Skeletal muscle tissue (tissue), 4 donors: ENCODE measurements around the gene ATRIP. TPM values are rescaled to one million over a fixed set of nuclear protein-coding genes. Genes with fewer than 3 reads are reported as not detected.
A peak's percentile ranks its signal among the peaks of the same experiment; 100 is the strongest.
"Not testable (repeated sequence)": the region's sequence is repeated elsewhere in the genome, so short reads cannot be mapped to it uniquely, and the experiment has no call there.

Experiments used
- H3K27ac ChIP-seq: one replicate; pipeline ENCODE4 v1.7.0; 2013; ENCODE audit warnings: mild to moderate bottlenecking, low read depth, low read length, inconsistent platforms
- H3K27me3 ChIP-seq, 3 donors: one replicate each; pipeline ENCODE4 v1.7.0; 2013; ENCODE audit warnings: low read length in 3 of 3; ENCODE audit not compliant: control insufficient read depth in 3 of 3, insufficient read depth in 3 of 3
- H3K36me3 ChIP-seq, 3 donors: one replicate each; pipeline ENCODE4 v1.7.0; 2013; ENCODE audit warnings: low read length in 3 of 3; ENCODE audit not compliant: control insufficient read depth in 3 of 3, insufficient read depth in 3 of 3
- H3K4me1 ChIP-seq, 3 donors: one replicate each; pipeline ENCODE4 v1.7.0; 2013; ENCODE audit warnings: low read length in 3 of 3, mild to moderate bottlenecking in 3 of 3; ENCODE audit not compliant: control insufficient read depth in 3 of 3, insufficient read depth in 3 of 3
- H3K4me3 ChIP-seq, 3 donors: one replicate each; pipeline ENCODE4 v1.7.0; 2013; ENCODE audit warnings: low read length in 3 of 3
- H3K9ac ChIP-seq, 3 donors: one replicate each; pipeline ENCODE4 v1.7.0; 2013; ENCODE audit warnings: low read length in 3 of 3, mild to moderate bottlenecking in 3 of 3, moderate library complexity in 2 of 3, low read depth in 1 of 3
- H3K9me3 ChIP-seq, 3 donors: one replicate each; pipeline ENCODE4 v1.7.0; 2013; ENCODE audit warnings: low read length in 3 of 3; ENCODE audit not compliant: control insufficient read depth in 3 of 3
- total RNA-seq: library from RNA; depleted of rRNA; stranded (reverse); fragments of >200 nt; gene quantifications from one replicate; pipeline ENCODE4 v1.2.3, GENCODE V29; 2014
- donor health status: Osteomylitis.

ATRIP gene
- total RNA-seq, 1 donor from 2014 or later = 4.7 TPM

DNA sequence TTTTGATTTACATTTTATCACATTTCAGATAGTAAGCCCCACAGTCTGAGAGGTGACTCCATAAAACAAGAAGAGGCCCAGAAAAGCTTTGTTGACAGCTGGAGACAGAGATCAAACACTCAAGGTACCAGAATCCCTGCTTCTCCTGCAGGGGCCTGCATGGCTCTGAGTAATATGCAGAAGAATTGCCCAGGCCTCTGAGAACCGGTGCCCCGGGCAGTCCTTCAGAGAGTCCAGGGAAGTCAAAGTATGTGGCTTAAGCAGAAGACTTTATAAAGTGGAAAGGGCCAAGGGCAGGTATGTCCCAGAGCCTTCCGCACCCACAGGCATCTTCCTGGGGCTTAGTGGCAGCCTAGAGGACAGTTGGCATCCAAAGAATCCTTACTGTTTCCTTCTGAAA is 12.8 kb downstream of the ATRIP start:
- H3K9me3 ChIP-seq = no peaks in the 10 kb centered on the region
- H3K9ac ChIP-seq = no peak overlapping the region
- H3K4me3 ChIP-seq = no peak overlapping the region
- no peaks in the 10 kb centered on the region for H3K4me1 ChIP-seq
- H3K36me3 ChIP-seq = peaks cover 35 to 45% (median 42%) of the 10 kb centered on the region in 3 donors
- no peaks in the 10 kb centered on the region for H3K27me3 ChIP-seq
- no peak overlapping the region for H3K27ac ChIP-seq

GRCh38 chr3:48459773-48460516 is 13.4 kb downstream of the ATRIP start:
- peaks cover 37 to 41% (median 38%) of the 10 kb centered on the region in 3 donors for H3K36me3 ChIP-seq
- H3K4me3 ChIP-seq = no peak overlapping the region
- H3K9ac ChIP-seq = no peak overlapping the region
- no peak overlapping the region for H3K27ac ChIP-seq
- no peaks in the 10 kb centered on the region for H3K27me3 ChIP-seq
- H3K9me3 ChIP-seq = no peaks in the 10 kb centered on the region
- H3K4me1 ChIP-seq = peaks cover 2 to 5% (median 5%) of the 10 kb centered on the region in 3 donors

DNA sequence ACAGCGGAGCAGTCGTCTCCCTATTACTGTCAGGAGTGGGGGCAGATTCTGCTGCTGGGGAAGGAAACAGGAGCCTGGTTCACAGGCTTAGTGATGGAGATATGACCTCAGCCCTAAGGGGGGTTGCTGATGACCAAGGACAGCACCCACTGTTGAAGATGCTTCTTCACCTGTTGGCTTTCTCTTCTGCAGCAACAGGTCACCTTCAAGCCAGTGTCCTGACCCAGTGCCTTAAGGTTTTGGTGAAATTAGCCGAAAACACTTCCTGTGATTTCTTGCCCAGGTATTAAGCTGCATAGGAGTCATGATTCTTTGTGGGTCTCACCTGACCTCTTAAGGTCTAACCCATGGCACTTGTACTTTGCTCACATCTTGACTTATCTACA is 14.0 kb downstream of the ATRIP start:
- H3K27ac ChIP-seq = no peak overlapping the region
- peaks cover 7 to 10% (median 10%) of the 10 kb centered on the region in 3 donors for H3K4me1 ChIP-seq
- H3K36me3 ChIP-seq = peaks cover 33 to 35% (median 35%) of the 10 kb centered on the region in 3 donors
- H3K9me3 ChIP-seq = no peaks in the 10 kb centered on the region
- H3K9ac ChIP-seq = no peak overlapping the region
- H3K27me3 ChIP-seq = no peaks in the 10 kb centered on the region
- H3K4me3 ChIP-seq = no peak overlapping the region

- Histone ChIP-seq H3K4me1 (peaks cover 17 to 23% (median 21%) of the 10 kb centered on the region in 3 donors), H3K36me3 (peaks cover 33 to 35% (median 35%) of the 10 kb centered on the region in 3 donors)
- H3K4me3 ChIP-seq, H3K27ac ChIP-seq, H3K9ac ChIP-seq, H3K27me3 ChIP-seq, H3K9me3 ChIP-seq: not testable (repeated sequence)
Measured at GRCh38 chr3:48461767-48462166, 15.2 kb downstream of the ATRIP start.

- no peak overlapping the region for H3K27ac ChIP-seq
- H3K4me1 ChIP-seq = peaks cover 36 to 42% (median 39%) of the 10 kb centered on the region in 3 donors
- no peaks in the 10 kb centered on the region for H3K27me3 ChIP-seq
- peaks cover 38 to 45% (median 40%) of the 10 kb centered on the region in 3 donors for H3K36me3 ChIP-seq
- peak overlapping the region in 1 of 3 donors; percentile 25 for H3K9ac ChIP-seq
- H3K4me3 ChIP-seq = no peak overlapping the region
- no peaks in the 10 kb centered on the region for H3K9me3 ChIP-seq
Measured at GRCh38 chr3:48463703-48464102, 17.2 kb downstream of the ATRIP start.

DNA sequence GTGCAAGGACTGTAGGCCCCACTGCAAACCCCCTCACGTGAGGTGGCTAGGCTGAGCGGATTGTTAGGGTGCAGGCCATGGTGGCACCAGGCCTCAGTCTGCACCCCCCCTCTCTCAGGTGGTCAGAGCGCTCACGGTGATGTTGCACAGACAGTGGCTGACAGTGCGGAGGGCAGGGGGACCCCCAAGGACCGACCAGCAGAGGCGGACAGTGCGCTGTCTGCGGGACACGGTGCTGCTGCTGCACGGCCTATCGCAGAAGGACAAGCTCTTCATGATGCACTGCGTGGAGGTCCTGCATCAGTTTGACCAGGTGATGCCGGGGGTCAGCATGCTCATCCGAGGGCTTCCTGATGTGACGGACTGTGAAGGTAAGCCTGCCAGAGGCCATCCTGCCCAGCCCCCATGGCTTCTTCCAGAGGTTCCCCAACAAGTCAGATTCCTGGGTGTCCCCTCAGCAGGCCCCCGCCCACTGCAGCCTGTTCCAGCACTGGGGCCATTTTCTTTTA is 18.2 kb downstream of the ATRIP start:
- Histone ChIP-seq H3K9me3 (no peaks in the 10 kb centered on the region), H3K4me1 (peaks cover 46 to 53% (median 50%) of the 10 kb centered on the region in 3 donors), H3K4me3 (no peak overlapping the region), H3K27me3 (no peaks in the 10 kb centered on the region), H3K36me3 (peaks cover 33 to 44% (median 37%) of the 10 kb centered on the region in 3 donors), H3K9ac (peak overlapping the region; percentile 91 to 98 (median 92)), H3K27ac (peak overlapping the region; percentile 100)

DNA sequence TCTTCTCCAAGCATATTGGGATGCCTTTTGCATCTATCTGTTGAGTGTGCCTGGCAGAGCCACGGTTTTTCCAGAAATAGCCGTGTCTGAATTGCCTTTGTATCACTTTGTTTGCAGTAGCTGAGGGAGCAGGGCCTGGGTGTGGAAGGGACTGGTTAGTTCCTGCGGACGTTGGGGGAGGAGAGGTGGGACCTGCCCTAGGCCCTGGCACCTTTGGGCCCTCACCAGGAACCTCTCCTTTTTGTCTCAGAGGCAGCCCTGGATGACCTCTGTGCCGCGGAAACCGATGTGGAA is 18.6 kb downstream of the ATRIP start:
- Histone ChIP-seq H3K4me1 (peaks cover 50 to 57% (median 54%) of the 10 kb centered on the region in 3 donors), H3K4me3 (peak overlapping the region; percentile 34 to 88 (median 56)), H3K27ac (peak overlapping the region; percentile 100), H3K27me3 (no peaks in the 10 kb centered on the region), H3K9ac (peak overlapping the region; percentile 91 to 98 (median 92)), H3K36me3 (peaks cover 29 to 40% (median 35%) of the 10 kb centered on the region in 3 donors), H3K9me3 (no peaks in the 10 kb centered on the region)

GRCh38 chr3:48465531-48466378 is 19.2 kb downstream of the ATRIP start:
- Histone ChIP-seq H3K36me3 (peaks cover 24 to 34% (median 30%) of the 10 kb centered on the region in 3 donors), H3K4me3 (peak overlapping the region; percentile 84 to 90 (median 88)), H3K4me1 (peaks cover 52 to 60% (median 59%) of the 10 kb centered on the region in 3 donors), H3K9me3 (no peaks in the 10 kb centered on the region), H3K27ac (peak overlapping the region; percentile 100), H3K9ac (peak overlapping the region; percentile 91 to 98 (median 92)), H3K27me3 (no peaks in the 10 kb centered on the region)

GRCh38 chr3:48466386-48467109 is 20.0 kb downstream of the ATRIP start:
- no peaks in the 10 kb centered on the region for H3K9me3 ChIP-seq
- peaks cover 19 to 29% (median 23%) of the 10 kb centered on the region in 3 donors for H3K36me3 ChIP-seq
- peak overlapping the region; percentile 100 for H3K27ac ChIP-seq
- H3K9ac ChIP-seq = peak overlapping the region; percentile 91 to 98 (median 92)
- no peaks in the 10 kb centered on the region for H3K27me3 ChIP-seq
- peak overlapping the region; percentile 84 to 90 (median 88) for H3K4me3 ChIP-seq
- peaks cover 52 to 61% (median 60%) of the 10 kb centered on the region in 3 donors for H3K4me1 ChIP-seq
